CD4-positive, alpha-beta memory T cell (primary cell): ENCODE data around the gene METTL9. TPM values are rescaled to one million over a fixed set of nuclear protein-coding genes. Genes with fewer than 3 reads are reported as not detected.
"Not testable (repeated sequence)": the region's sequence is repeated elsewhere in the genome, so short reads cannot be mapped to it uniquely, and the experiment has no call there.

Experiments
- CTCF ChIA-PET: fragments of 350-600 bp; sonication (Branson Sonifier 250); formaldehyde crosslinking; loops from one replicate; lab custom pipeline; 2021; ENCODE audit warnings: inconsistent platforms; ENCODE audit not compliant: partially characterized antibody; lab: Charles Lee
- POLR2A ChIA-PET: fragments of 350-600 bp; sonication (Branson Sonifier 250); formaldehyde crosslinking; loops from one replicate; lab custom pipeline; 2021; ENCODE audit not compliant: partially characterized antibody; lab: Charles Lee
- DNase-seq, 5 donors: peaks; one replicate each; pipeline versions ENCODE4 v3.0.0 to v3.0.0-alpha.2; 2020 to 2022; ENCODE audit warnings: mixed read lengths in 1 of 5
- H3K27ac ChIP-seq: one replicate; pipeline ENCODE4 v1.7.0; 2013; ENCODE audit warnings: low read depth, low read length
- H3K27me3 ChIP-seq: 2 replicates; pipeline ENCODE4 v1.7.0; 2013; ENCODE audit warnings: mild to moderate bottlenecking, low read length, moderate library complexity; ENCODE audit not compliant: insufficient read depth
- H3K36me3 ChIP-seq: 2 replicates; pipeline ENCODE4 v1.7.0; 2013; ENCODE audit warnings: mild to moderate bottlenecking, low read length, moderate library complexity; ENCODE audit not compliant: insufficient read depth
- H3K4me1 ChIP-seq: 2 replicates; pipeline ENCODE4 v1.7.0; 2013; ENCODE audit warnings: mild to moderate bottlenecking, low read length, moderate library complexity; ENCODE audit not compliant: insufficient read depth
- H3K4me3 ChIP-seq, 2 donors: one replicate each; pipeline ENCODE4 v1.7.0; 2013; ENCODE audit warnings: low read length in 2 of 2, mild to moderate bottlenecking in 1 of 2
- H3K9me3 ChIP-seq, 2 donors: one replicate each; pipeline ENCODE4 v1.7.0; 2013; ENCODE audit warnings: low read length in 2 of 2, control low read depth in 1 of 2; ENCODE audit not compliant: control insufficient read depth in 1 of 2
- H3K27ac Mint-ChIP-seq, 7 donors: one replicate each; pipeline ENCODE4 v1.8.0; 2020 to 2021; ENCODE audit warnings: mixed read lengths in 7 of 7, mild to moderate bottlenecking in 6 of 7, inconsistent platforms in 3 of 7, moderate library complexity in 3 of 7
- H3K27me3 Mint-ChIP-seq, 2 donors: one replicate each; pipeline ENCODE4 v1.8.0; 2020 to 2021; ENCODE audit warnings: mixed read lengths in 2 of 2
- H3K36me3 Mint-ChIP-seq, 2 donors: one replicate each; pipeline ENCODE4 v1.8.0; 2020 to 2021; ENCODE audit warnings: mixed read lengths in 2 of 2, inconsistent platforms in 1 of 2, mild to moderate bottlenecking in 1 of 2
- H3K4me1 Mint-ChIP-seq, 4 donors: one replicate each; pipeline ENCODE4 v1.8.0; 2020 to 2021; ENCODE audit warnings: mixed read lengths in 4 of 4, mild to moderate bottlenecking in 1 of 4
- H3K4me3 Mint-ChIP-seq, 8 donors: one replicate each; pipeline ENCODE4 v1.8.0; 2020 to 2021; ENCODE audit warnings: mixed read lengths in 8 of 8, mild to moderate bottlenecking in 7 of 8, moderate library complexity in 6 of 8, inconsistent platforms in 3 of 8
- H3K9me3 Mint-ChIP-seq, 8 donors: one replicate each; pipeline ENCODE4 v1.8.0; 2020 to 2021; ENCODE audit warnings: mixed read lengths in 8 of 8, mild to moderate bottlenecking in 5 of 8, inconsistent platforms in 3 of 8, moderate library complexity in 1 of 8
- intact Hi-C: fragments of 100-400 bp; cut with micrococcal nuclease; formaldehyde crosslinking; loops from one replicate; pipeline ENCODE4 v1.15.1; 2023
- polyA plus RNA-seq, 2 donors: library from polyadenylated mRNA; unstranded; fragments of 300-500 nt; fragmentation: Illumina TruSeq; gene quantifications; one replicate each; pipeline ENCODE4 v1.2.3, GENCODE V29; 2021
- total RNA-seq, 2 experiments: library from RNA; stranded (reverse); gene quantifications; one replicate each; pipeline ENCODE4 v1.2.3, GENCODE V29; 2021

Gene METTL9
- total and polyA plus RNA-seq, 4 experiments from 2014 or later = 71.1 to 175 (median 107) TPM

DNA sequence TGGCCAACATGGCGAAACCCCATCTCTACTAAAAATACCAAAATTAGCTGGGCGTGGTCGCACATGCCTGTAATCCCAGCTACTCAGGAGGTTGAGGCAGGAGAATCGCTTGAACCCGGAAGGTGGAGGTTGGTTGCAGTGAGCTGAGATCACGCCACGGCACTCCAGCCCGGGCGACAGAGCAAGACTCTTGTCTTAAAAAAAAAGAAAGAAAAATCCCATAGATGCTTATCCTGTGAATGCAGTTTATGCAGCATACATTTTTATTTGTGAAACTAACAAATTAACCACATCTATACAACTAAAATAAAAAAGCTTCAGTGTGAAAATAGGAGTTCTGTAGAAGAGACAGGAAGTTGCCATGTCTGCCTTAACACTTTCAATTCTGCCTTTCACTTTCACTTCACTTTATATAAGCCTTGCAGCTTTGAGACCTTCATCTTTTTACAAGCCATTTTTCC lies 45.9 kb downstream of the METTL9 start:
- H3K27ac Mint-ChIP-seq = peak overlapping the region; percentile 91 to 98 (median 95)
- no peaks in the 10 kb centered on the region for H3K36me3 ChIP-seq
- H3K4me3 Mint-ChIP-seq = peak overlapping the region; percentile 79 to 96 (median 84)
- no peaks in the 10 kb centered on the region for H3K9me3 Mint-ChIP-seq
- peaks cover 0 to 4% of the 10 kb centered on the region in 2 donors for H3K36me3 Mint-ChIP-seq
- no peaks in the 10 kb centered on the region for H3K27me3 ChIP-seq
- ChIA-PET CTCF (interaction anchor here (0.9 to 6.9 kb wide), 11 partner anchors 11 to 1416 kb away, joined by 3 to 83 read pairs (median 4); no protein-coding TSS in a partner anchor), POLR2A (interaction anchor here (0.7 to 3.3 kb wide), 14 partner anchors 8 to 546 kb away, joined by 3 to 26 read pairs (median 8); partner anchors contain the start of gene METTL9)
- intact Hi-C loops = loop anchor here (2.0 kb wide), 1 partner anchor 46 kb away; the partner anchor contains the start of gene METTL9
- H3K27me3 Mint-ChIP-seq = no peaks in the 10 kb centered on the region
- peak overlapping the region; percentile 61 for H3K27ac ChIP-seq
- H3K9me3 ChIP-seq = no peaks in the 10 kb centered on the region
- H3K4me3 ChIP-seq = peak overlapping the region; percentile 39 to 49
- DNase-seq = peak; percentile 61 to 76 (median 66)
- H3K4me1 ChIP-seq = peaks cover 62% of the 10 kb centered on the region
- H3K4me1 Mint-ChIP-seq = peaks cover 31 to 63% (median 47%) of the 10 kb centered on the region in 4 donors

DNA sequence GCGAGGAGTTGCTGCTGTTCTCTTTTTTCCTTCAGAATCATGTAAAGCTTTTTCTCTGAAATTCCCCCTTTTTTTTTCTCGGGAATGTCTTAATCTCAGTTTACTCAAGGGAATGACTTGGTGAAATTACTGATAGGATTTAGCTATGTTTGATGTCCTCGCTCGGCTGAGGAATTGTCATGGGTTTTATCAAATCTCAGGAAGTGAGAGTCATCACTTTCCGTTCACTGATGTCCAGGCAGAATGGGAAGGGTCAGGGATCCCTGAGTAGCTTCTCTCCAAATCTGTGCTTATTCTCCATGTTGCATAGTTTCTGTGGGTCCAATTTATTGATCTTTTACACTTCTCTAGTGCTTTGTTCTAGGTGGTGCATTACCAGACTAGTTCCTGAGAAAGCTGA lies 46.7 kb downstream of the METTL9 start:
- no peaks in the 10 kb centered on the region for H3K27me3 ChIP-seq
- no peaks in the 10 kb centered on the region for H3K9me3 Mint-ChIP-seq

DNA sequence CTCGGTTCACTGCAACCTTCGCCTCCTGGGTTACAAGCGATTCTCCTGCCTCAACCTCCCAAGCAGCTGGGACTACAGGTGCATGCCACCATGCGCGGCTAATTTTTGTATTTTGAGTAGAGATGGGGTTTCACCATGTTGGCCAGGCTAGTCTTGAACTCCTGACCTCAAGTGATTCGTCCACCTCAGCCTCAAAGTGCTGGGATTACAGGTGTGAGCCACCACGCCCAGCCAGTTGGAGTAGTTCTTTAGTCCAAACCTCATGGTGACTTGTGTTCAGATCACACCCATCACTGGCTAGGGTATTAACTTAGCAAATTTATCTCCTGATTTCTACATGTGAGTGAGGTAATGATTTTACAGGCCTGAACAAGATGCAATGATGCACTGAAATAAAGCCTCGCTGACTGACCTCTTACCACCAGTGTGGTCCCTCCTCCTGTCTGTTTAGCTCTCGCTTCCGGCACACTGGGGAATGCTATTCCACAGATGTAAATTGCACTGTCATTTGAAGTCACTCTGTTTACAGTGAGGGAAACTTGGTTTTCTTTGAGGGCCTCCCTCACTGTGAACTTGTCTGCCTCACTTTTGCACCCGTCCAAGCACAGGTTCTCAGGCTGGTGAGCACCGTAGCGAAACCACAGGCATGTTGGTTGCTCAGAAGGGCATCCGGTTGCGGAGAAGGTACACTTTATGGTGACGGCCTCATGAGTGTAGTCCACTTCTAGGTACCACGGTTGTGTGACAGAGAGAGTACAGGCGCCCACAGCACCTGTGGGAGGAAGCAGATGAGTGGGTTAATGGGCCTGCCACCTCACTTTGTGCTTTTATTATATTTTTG lies 47.6 kb downstream of the METTL9 start:
- Histone ChIP-seq H3K4me1 (peaks cover 60% of the 10 kb centered on the region), H3K36me3 (no peaks in the 10 kb centered on the region), H3K27me3 (no peaks in the 10 kb centered on the region), H3K9me3 (no peaks in the 10 kb centered on the region), H3K27ac (peak overlapping the region; percentile 61), H3K4me3 (peak overlapping the region in 1 of 2 donors; percentile 4)
- no peaks in the 10 kb centered on the region for H3K27me3 Mint-ChIP-seq
- peak overlapping the region; percentile 91 to 98 (median 95) for H3K27ac Mint-ChIP-seq
- intact Hi-C loops = loop anchor here (2.0 kb wide), 1 partner anchor 14 kb away; no protein-coding TSS in a partner anchor
- peak; percentile 73 to 89 (median 79) for DNase-seq
- H3K9me3 Mint-ChIP-seq = no peaks in the 10 kb centered on the region
- ChIA-PET POLR2A (interaction anchor here (0.6 to 3.3 kb wide), 10 partner anchors 9 to 711 kb away, joined by 3 to 26 read pairs (median 8); partner anchors contain the start of genes METTL9 and UQCRC2), CTCF (interaction anchor here (1.2 to 6.9 kb wide), 3 partner anchors 9 to 61 kb away, joined by 3 to 83 read pairs (median 31); no protein-coding TSS in a partner anchor)
- peak overlapping the region; percentile 68 to 96 (median 81) for H3K4me3 Mint-ChIP-seq
- peaks cover 32 to 66% (median 49%) of the 10 kb centered on the region in 4 donors for H3K4me1 Mint-ChIP-seq
- H3K36me3 Mint-ChIP-seq = no peaks in the 10 kb centered on the region

More for the DNA sequence above, 46.7 kb downstream of the METTL9 start:
- peaks cover 31 to 61% (median 45%) of the 10 kb centered on the region in 4 donors for H3K4me1 Mint-ChIP-seq
- ChIA-PET POLR2A (interaction anchor here (0.9 to 3.3 kb wide), 15 partner anchors 8 to 712 kb away, joined by 3 to 26 read pairs (median 7); partner anchors contain the start of gene METTL9), CTCF (interaction anchor here (1.1 to 6.9 kb wide), 9 partner anchors 10 to 543 kb away, joined by 3 to 83 read pairs (median 7); no protein-coding TSS in a partner anchor)
- Histone ChIP-seq H3K4me3 (peak overlapping the region; percentile 39 to 49), H3K4me1 (peaks cover 60% of the 10 kb centered on the region), H3K36me3 (no peaks in the 10 kb centered on the region), H3K9me3 (no peaks in the 10 kb centered on the region), H3K27ac (peak overlapping the region; percentile 61)
- intact Hi-C loops = loop anchor here (2.0 kb wide), 1 partner anchor 15 kb away; no protein-coding TSS in a partner anchor
- H3K36me3 Mint-ChIP-seq = no peaks in the 10 kb centered on the region
- peak overlapping the region; percentile 91 to 98 (median 95) for H3K27ac Mint-ChIP-seq
- DNase-seq = no peak
- no peaks in the 10 kb centered on the region for H3K27me3 Mint-ChIP-seq
- peak overlapping the region; percentile 17 to 96 (median 85) for H3K4me3 Mint-ChIP-seq

DNA sequence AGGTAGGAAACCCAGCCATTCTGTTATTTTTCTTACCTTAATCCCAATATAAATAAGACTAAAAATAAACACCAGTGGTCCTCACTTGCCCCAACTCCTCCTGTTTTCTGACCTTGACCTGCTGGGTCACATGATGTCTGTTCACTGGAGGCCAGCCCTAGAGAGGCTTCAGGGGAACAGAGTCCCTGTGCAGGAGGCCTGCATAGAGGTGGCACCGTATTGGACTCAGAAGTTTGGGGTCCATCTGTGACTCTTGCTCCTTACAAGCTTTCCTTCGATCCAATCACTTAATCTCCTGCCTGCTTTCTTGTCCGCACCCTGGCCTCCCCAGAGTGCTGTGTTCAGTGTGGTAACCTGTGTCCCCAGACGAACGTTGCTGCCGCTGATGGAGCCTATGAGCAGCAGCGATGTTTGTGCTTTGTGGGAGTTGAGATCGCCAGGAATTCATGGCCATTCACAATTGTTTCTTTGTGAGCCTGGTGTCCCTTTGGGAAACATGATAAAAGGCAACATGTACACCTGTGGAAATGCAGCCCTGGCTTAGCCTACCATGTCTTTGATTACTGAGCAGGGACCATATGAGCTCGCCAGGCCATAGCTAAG lies 48.3 kb downstream of the METTL9 start:
- H3K27ac Mint-ChIP-seq = peak overlapping the region; percentile 91 to 98 (median 95)
- CTCF ChIA-PET = interaction anchor here (0.8 to 6.9 kb wide), 4 partner anchors 8 to 58 kb away, joined by 3 to 83 read pairs (median 12); no protein-coding TSS in a partner anchor
- peak overlapping the region in 7 of 8 donors; percentile 25 to 90 (median 68) for H3K4me3 Mint-ChIP-seq
- Histone ChIP-seq H3K36me3 (no peaks in the 10 kb centered on the region), H3K9me3 (no peaks in the 10 kb centered on the region), H3K27me3 (no peaks in the 10 kb centered on the region), H3K4me1 (peaks cover 60% of the 10 kb centered on the region), H3K4me3 (no peak overlapping the region), H3K27ac (peak overlapping the region; percentile 61)
- H3K9me3 Mint-ChIP-seq = no peaks in the 10 kb centered on the region
- intact Hi-C loops = loop anchor here (2.0 kb wide), 1 partner anchor 13 kb away; no protein-coding TSS in a partner anchor
- POLR2A ChIA-PET = interaction anchor here (0.7 to 3.3 kb wide), 8 partner anchors 10 to 544 kb away, joined by 3 to 19 read pairs (median 6); no protein-coding TSS in a partner anchor
- H3K27me3 Mint-ChIP-seq = no peaks in the 10 kb centered on the region
- DNase-seq = no peak
- H3K36me3 Mint-ChIP-seq = peaks cover 0 to 1% of the 10 kb centered on the region in 2 donors
- peaks cover 34 to 66% (median 49%) of the 10 kb centered on the region in 4 donors for H3K4me1 Mint-ChIP-seq

DNA sequence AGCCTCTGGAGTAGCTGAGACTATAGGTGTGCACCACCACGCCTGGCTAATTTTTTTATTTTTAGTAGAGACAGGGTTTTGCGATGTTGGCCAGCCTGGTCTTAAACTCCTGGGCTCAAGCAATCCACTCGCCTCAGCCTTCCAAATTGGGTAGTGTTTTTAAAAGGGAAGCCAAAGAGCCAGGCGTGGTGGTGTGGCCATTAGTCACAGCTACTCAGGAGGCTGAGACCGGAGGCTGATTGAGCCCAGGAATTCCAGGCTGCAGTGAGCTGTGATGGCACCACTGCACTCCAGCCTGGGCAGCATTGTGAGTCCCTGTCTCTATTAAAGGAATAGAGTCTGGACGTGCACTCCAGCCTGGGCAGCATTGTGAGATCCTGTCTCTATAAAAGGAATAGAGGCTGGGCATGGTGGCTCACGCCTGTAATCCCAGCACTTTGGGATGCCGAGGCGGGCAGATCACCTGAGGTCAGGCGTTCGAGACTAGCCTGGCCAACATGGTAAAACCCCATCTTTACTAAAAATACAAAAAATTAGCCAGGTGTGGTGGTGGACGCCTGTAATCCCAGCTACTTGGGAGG lies 50.5 kb downstream of the METTL9 start:
- H3K9me3 Mint-ChIP-seq, H3K27ac Mint-ChIP-seq, H3K4me3 Mint-ChIP-seq, H3K27me3 ChIP-seq, H3K36me3 ChIP-seq, H3K4me3 ChIP-seq, H3K9me3 ChIP-seq, H3K27me3 Mint-ChIP-seq, DNase-seq, H3K36me3 Mint-ChIP-seq, H3K27ac ChIP-seq: not testable (repeated sequence)
- CTCF ChIA-PET = interaction anchor here (1.0 to 6.9 kb wide), 7 partner anchors 6 to 65 kb away, joined by 3 to 83 read pairs (median 6); partner anchors contain the start of gene OTOA
- H3K4me1 Mint-ChIP-seq = peaks cover 35 to 61% (median 48%) of the 10 kb centered on the region in 4 donors
- POLR2A ChIA-PET = interaction anchor here (1.1 to 2.1 kb wide), 3 partner anchors 7 to 23 kb away, joined by 4 to 9 read pairs (median 5); no protein-coding TSS in a partner anchor
- peaks cover 47% of the 10 kb centered on the region for H3K4me1 ChIP-seq
- intact Hi-C loops = loop anchor here (10.0 kb wide), 1 partner anchor 155 kb away; no protein-coding TSS in a partner anchor

DNA sequence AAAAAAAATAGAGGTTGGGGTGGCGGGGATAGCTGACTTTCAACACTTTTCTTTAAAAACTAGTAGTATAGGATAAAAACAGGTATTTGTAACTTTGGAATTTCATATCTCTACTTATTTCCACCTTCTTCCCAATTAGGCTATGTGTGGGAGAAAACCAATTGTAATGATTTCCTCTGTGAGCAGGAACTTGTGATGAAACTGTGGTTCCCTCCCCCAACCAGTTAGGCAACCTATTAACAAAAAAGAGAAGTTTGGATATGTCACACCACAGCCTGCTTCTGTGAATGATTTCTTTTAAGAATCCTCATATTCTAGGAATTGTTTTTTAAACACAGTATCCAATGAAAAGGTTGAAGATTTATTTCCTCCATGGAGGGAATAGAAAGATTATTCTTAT lies 51.1 kb downstream of the METTL9 start:
- Mint-ChIP-seq H3K27me3 (no peaks in the 10 kb centered on the region), H3K4me1 (peaks cover 33 to 58% (median 44%) of the 10 kb centered on the region in 4 donors), H3K4me3 (no peak overlapping the region), H3K27ac (peak overlapping the region in 3 of 7 donors; percentile 16 to 79 (median 70)), H3K9me3 (no peaks in the 10 kb centered on the region), H3K36me3 (peaks cover 0 to 13% of the 10 kb centered on the region in 2 donors)
- no peaks in the 10 kb centered on the region for H3K27me3 ChIP-seq
- intact Hi-C loops = loop anchor here (10.0 kb wide), 1 partner anchor 154 kb away; no protein-coding TSS in a partner anchor
- DNase-seq = no peak
- peaks cover 43% of the 10 kb centered on the region for H3K4me1 ChIP-seq
- peaks cover 8% of the 10 kb centered on the region for H3K36me3 ChIP-seq
- POLR2A ChIA-PET = interaction anchor here (1.1 kb wide), 2 partner anchors 11 to 24 kb away, joined by 4 read pairs; no protein-coding TSS in a partner anchor
- no peak overlapping the region for H3K4me3 ChIP-seq
- no peaks in the 10 kb centered on the region for H3K9me3 ChIP-seq
- CTCF ChIA-PET = interaction anchor here (1.0 to 4.1 kb wide), 6 partner anchors 9 to 66 kb away, joined by 3 to 21 read pairs (median 5); partner anchors contain the start of gene OTOA
- no peak overlapping the region for H3K27ac ChIP-seq
